NT2/D1 (cell line): Measurements from ENCODE around the gene CAB39.

Experiments
- DNase-seq: peaks from one replicate; pipeline ENCODE4 v3.0.0-alpha.2; 2011; ENCODE audit warnings: low read depth, low spot score
- H3K27me3 ChIP-seq: 2 replicates; pipeline ENCODE4 v1.6.0; 2011; ENCODE audit warnings: mild to moderate bottlenecking; ENCODE audit not compliant: insufficient read length, insufficient read depth
- H3K36me3 ChIP-seq: 2 replicates; pipeline ENCODE4 v1.6.1; 2011; ENCODE audit warnings: mild to moderate bottlenecking, low read length, mixed read lengths; ENCODE audit not compliant: insufficient read depth, insufficient read length
- H3K4me1 ChIP-seq: 2 replicates; pipeline ENCODE4 v1.5.1; 2011; ENCODE audit not compliant: insufficient read depth, insufficient read length
- H3K4me3 ChIP-seq: 2 replicates; pipeline ENCODE4 v1.5.1; 2011; ENCODE audit warnings: low read depth; ENCODE audit not compliant: insufficient read length
- H3K9ac ChIP-seq: 2 replicates; pipeline ENCODE4 v1.6.0; 2011; ENCODE audit warnings: low read depth; ENCODE audit not compliant: insufficient read length
- H3K9me3 ChIP-seq: 2 replicates; pipeline ENCODE4 v1.5.1; 2011; ENCODE audit warnings: mild to moderate bottlenecking, low read length; ENCODE audit not compliant: insufficient read depth
- SUZ12 ChIP-seq: IDR thresholded peaks from 2 replicates; pipeline ENCODE4 v1.6.1; 2011; ENCODE audit not compliant: insufficient read length, insufficient read depth; ENCODE audit errors: extremely low read depth
- YY1 ChIP-seq: IDR thresholded peaks from 2 replicates; pipeline ENCODE4 v1.6.1; 2011; ENCODE audit not compliant: insufficient read length, insufficient read depth
- ZNF274 ChIP-seq: IDR thresholded peaks from 2 replicates; pipeline ENCODE4 v1.6.1; 2011; ENCODE audit warnings: mild to moderate bottlenecking, low read depth, low read length

The CAB39 gene

DNA sequence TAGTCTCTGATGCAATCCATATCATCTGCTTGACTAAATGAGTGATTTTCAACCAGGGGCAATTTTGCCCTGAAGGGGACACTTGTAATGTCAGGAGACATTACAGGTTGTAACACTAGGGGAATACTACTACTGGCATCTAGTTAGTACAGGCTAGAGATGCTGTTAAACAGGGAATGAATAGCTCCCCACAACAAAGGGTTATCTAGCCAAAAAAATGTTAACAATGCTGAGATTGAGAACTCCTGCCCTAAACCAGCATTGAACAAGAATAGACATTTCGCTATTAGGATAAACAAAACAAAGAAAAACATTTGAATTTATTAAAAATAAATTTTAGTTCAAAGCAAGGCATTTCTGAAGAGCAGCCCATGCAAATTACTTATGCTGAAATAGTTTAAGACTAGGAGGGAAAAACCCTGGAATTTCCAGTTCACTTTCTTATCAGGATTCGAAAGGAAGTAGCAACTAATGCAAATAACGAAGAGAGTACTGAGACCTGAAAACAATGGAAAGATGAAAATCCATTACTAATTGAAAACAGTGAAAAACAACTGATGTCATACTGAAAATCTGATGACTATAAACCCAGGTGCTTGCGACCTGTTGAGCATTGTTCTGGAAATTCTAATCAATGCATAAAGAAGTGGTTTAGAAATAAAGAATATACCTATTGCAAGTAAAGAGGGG, 53.1 kb downstream of the CAB39 start:
- Histone ChIP-seq H3K9me3 (no peaks in the 10 kb centered on the region), H3K9ac (no peak overlapping the region), H3K4me1 (no peaks in the 10 kb centered on the region), H3K36me3 (peaks cover 37% of the 10 kb centered on the region), H3K27me3 (no peaks in the 10 kb centered on the region), H3K4me3 (no peak overlapping the region)
- DNase-seq, result no peak
- TF ChIP-seq SUZ12, result no peak

DNA sequence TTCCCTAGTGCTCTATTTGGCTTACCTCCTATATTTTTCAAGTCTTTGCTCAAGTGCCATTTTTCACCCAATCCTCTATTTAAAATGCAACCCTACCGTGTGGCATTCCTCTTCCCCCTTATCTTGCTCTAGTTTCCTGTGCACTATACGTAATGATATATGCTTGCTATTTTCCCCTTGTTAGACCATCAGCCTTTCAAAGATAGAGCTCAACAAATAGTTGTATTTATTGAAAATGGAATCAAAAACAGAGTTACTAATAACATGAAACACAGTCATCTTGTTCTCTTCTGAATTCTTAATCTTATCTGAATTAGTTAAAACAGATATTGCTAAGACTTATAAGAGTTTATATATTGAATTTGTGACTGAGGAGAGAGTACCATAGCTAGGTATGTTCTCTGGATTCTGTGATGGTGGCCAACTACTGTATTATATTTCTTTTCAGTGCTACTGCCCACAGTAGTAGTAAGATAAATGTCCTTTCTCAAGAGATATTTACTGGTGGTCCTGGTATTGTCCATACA, 55.3 kb downstream of the CAB39 start:
- TF ChIP-seq ZNF274 (no peak), YY1 (no peak), SUZ12 (no peak)
- no peak overlapping the region for H3K9ac ChIP-seq
- no peaks in the 10 kb centered on the region for H3K9me3 ChIP-seq
- no peak overlapping the region for H3K4me3 ChIP-seq
- H3K36me3 ChIP-seq, result peaks cover 22% of the 10 kb centered on the region
- no peaks in the 10 kb centered on the region for H3K27me3 ChIP-seq
- DNase-seq, result no peak
- H3K4me1 ChIP-seq, result no peaks in the 10 kb centered on the region

DNA sequence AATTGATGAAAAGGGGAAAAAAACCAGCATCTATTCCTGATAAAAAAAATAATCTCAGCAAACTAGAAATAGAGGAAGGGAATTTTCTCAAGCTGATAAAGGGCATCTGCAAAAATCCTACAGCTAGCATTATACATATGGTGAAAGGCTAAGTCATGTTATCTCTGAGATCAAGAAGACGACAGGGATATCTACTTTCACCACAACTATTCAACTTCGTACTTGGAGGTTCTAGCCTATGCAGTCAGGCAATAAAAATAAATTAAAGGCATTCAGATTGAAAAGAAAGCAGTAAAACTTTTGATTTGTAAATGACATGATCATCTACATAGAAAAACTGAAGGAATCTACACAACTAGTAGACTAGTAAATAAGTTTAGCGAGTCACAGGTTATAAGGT, 58.2 kb downstream of the CAB39 start:
- Histone ChIP-seq H3K36me3 (peaks cover 25% of the 10 kb centered on the region), H3K4me1 (no peaks in the 10 kb centered on the region), H3K9ac (no peak overlapping the region), H3K27me3 (no peaks in the 10 kb centered on the region), H3K4me3 (no peak overlapping the region), H3K9me3 (no peaks in the 10 kb centered on the region)
- DNase-seq, result no peak
- TF ChIP-seq ZNF274 (no peak), YY1 (no peak), SUZ12 (no peak)

DNA sequence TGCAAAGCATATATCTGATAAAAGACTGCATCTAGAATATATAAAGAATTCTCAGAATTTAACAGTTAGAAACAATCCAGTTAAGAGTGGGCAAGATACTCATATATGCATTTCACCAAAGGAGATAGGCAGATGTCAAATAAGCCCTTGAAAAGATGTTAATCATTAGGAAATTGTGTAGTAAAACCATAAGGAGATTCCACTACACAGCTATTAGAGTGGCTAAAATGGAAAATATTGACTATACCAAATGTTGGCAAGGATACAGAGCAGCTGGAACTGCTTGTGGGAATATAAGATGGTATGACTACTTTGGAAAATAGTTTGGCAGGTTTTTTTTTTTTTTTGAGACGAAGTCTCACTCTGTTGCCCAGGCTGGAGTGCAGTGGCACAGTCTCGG, 59.5 kb downstream of the CAB39 start:
- no peak overlapping the region for H3K4me3 ChIP-seq
- TF ChIP-seq SUZ12, result no peak
- TF ChIP-seq YY1, result no peak
- no peak for DNase-seq
- H3K9ac ChIP-seq, result no peak overlapping the region
- no peaks in the 10 kb centered on the region for H3K4me1 ChIP-seq
- H3K36me3 ChIP-seq, result peaks cover 17% of the 10 kb centered on the region
- no peaks in the 10 kb centered on the region for H3K9me3 ChIP-seq
- no peaks in the 10 kb centered on the region for H3K27me3 ChIP-seq

DNA sequence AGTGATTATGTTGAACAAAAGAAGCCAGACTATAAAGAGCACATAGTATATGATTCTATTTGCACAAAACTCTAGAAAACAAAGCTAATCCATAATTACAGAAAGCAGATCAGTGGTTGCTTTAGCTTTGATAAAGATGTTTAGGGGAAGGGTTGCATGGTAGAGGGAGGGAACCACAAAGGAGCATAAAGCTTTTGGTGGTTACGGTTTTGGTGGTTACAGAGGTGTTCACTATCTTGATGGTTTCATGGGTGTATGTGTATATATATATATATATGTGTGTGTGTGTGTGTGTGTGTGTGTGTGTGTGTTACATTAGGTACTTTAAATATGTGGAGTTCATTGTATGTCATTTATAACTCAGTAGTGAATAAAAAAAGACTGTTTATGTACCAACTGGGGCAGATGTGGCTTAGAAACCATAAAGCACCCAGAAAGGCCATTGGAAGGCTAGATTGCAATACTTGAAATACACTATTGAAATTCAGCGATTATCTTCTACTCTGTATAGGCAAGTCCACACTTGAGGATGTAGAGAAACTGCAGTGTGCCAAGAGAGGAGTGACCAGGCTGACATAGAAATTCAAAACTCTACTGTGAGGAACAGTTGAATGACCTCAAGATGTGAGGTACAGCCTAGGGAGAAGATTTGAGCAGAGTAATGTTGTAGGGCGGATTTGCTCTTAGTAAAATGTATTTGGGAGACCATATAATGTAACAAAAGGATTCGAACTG, 60.6 kb downstream of the CAB39 start:
- H3K4me3 ChIP-seq, result no peak overlapping the region
- H3K27me3 ChIP-seq, result no peaks in the 10 kb centered on the region
- H3K9ac ChIP-seq, result no peak overlapping the region
- no peaks in the 10 kb centered on the region for H3K4me1 ChIP-seq
- H3K36me3 ChIP-seq, result peaks cover 7% of the 10 kb centered on the region
- no peak for TF ChIP-seq ZNF274
- no peak for DNase-seq
- H3K9me3 ChIP-seq, result no peaks in the 10 kb centered on the region

DNA sequence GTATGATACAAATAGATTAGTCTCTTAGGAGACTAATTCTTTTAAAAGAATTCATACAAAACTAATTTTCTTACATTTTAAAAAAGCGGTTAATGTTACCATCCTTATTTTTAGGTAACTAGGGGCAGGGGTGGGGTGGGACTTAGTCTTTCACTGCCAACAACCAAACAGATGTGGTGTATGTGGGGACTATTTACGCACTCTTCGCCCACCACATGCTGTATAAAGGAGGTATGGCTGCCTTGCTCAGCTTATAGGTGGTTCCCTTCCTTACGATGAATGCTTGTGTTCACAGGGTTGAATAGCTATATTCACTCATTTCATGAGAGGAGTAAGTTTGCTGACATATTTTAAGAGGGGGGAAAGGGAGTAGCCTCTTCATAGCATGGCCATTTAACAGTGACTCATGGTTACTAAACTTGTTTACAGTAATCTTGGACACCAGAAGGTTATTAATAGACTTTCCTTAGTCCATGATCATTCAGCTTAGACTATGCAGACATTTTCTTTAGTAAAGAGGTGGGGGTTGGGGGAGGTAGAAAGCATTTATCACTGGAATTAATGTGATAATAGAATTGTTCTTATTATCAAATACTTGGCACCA, 61.8 kb downstream of the CAB39 start:
- DNase-seq, result no peak
- Histone ChIP-seq H3K27me3 (no peaks in the 10 kb centered on the region), H3K36me3 (peaks cover 7% of the 10 kb centered on the region), H3K4me1 (no peaks in the 10 kb centered on the region), H3K4me3 (no peak overlapping the region), H3K9me3 (no peaks in the 10 kb centered on the region), H3K9ac (no peak overlapping the region)
- TF ChIP-seq YY1, result no peak
- no peak for TF ChIP-seq SUZ12
- TF ChIP-seq ZNF274, result no peak

DNA sequence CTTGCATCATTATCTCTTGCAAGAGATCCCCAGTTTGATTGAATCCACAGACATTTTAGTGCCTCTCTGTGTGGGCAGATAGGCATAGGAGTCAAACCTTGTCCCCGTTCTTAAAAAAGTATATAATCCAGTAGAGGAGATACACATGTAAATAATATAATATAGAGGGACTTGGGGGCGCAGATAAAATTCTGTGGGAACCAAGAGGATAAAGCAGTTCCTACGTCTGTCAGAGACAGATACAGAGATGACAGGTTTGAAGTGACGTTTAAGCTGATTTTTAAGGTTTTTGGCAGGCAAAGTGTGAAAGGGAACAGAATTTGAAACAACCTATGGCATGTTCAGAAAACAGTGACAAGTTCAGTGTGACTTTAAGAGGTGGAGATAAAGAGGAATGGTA, 63.1 kb downstream of the CAB39 start:
- Histone ChIP-seq H3K36me3 (peaks cover 7% of the 10 kb centered on the region), H3K9ac (no peak overlapping the region), H3K9me3 (no peaks in the 10 kb centered on the region), H3K4me3 (no peak overlapping the region), H3K4me1 (no peaks in the 10 kb centered on the region), H3K27me3 (no peaks in the 10 kb centered on the region)
- no peak for DNase-seq
- TF ChIP-seq ZNF274, result no peak
- TF ChIP-seq YY1, result no peak
- TF ChIP-seq SUZ12, result no peak
